Neural cell (in vitro differentiated cells): ENCODE results near the gene ZNF830.

Source experiments
- CTCF ChIP-seq: fragments of 450-650 bp; IDR thresholded peaks from 2 replicates; pipeline ENCODE4 v1.5.1; 2014; ENCODE audit warnings: antibody characterized with exemption, mild to moderate bottlenecking, moderate library complexity; ENCODE audit not compliant: poor library complexity, severe bottlenecking
- POLR2AphosphoS5 ChIP-seq: IDR thresholded peaks from 2 replicates; pipeline ENCODE4 v1.6.1; 2012

- TF ChIP-seq POLR2AphosphoS5 (no peak), CTCF (no peak)
Observed at GRCh38 chr17:35003778-35004177, 42.4 kb downstream of the ZNF830 start.
